GM12892 (cell line): Measurements from ENCODE around the gene CADPS.

Experiments
- POLR2A ChIP-seq: IDR thresholded peaks from 2 replicates; pipeline ENCODE4 v1.6.1; 2011; ENCODE audit warnings: low read depth, low read length, control low read depth
- TAF1 ChIP-seq: IDR thresholded peaks from 2 replicates; pipeline ENCODE4 v1.6.1; 2011; ENCODE audit warnings: low read depth, mild to moderate bottlenecking, control low read depth, low read length, borderline replicate concordance

- TF ChIP-seq POLR2A: no peak
- no peak for TF ChIP-seq TAF1
Observed at GRCh38 chr3:62774221-62774620, 101.0 kb downstream of the CADPS start.
